C4-2B (cell line): Measurements from ENCODE around the gene AUTS2.

Source experiments
- H3K27ac ChIP-seq: fragments of 450-650 bp; 2 replicates; pipeline ENCODE4 v1.5.1; 2017
- CTCF ChIP-seq: fragments of 450-650 bp; conservative IDR thresholded peaks from 2 replicates; pipeline ENCODE4 v1.5.1; 2017; ENCODE audit warnings: mild to moderate bottlenecking
- ZFX ChIP-seq: fragments of 450-650 bp; IDR thresholded peaks from 2 replicates; pipeline ENCODE4 v1.6.1; 2017

The AUTS2 gene

GRCh38 chr7:69575651-69576050 lies 22.6 kb upstream of the AUTS2 start:
- TF ChIP-seq ZFX (no peak), CTCF (no peak)
- H3K27ac ChIP-seq = no peak overlapping the region

DNA sequence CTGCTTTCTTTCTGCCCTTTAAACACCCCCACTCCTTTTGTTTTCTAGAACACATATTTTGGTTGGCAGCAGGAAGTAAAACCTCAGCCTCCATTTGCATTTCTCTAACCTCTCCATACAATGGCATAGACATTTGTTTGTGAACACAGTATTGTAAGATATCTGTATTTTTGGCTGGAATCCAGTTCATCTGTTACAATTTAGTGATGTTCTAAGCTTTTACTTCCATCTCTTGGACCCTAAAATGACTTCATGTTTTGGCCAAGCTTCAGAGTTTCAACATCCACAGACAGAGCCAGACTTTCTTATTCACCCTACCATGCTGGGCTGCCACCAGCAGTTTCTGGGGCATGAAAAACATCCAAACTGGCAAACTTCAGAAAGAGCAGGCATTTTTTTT lies 21.1 kb upstream of the AUTS2 start:
- H3K27ac ChIP-seq = no peak overlapping the region

GRCh38 chr7:69585169-69585568 lies 13.1 kb upstream of the AUTS2 start:
- H3K27ac ChIP-seq = no peak overlapping the region
- TF ChIP-seq CTCF (no peak), ZFX (no peak)

More for the DNA sequence above, 21.1 kb upstream of the AUTS2 start:
- TF ChIP-seq ZFX = no peak
- TF ChIP-seq CTCF = no peak

DNA sequence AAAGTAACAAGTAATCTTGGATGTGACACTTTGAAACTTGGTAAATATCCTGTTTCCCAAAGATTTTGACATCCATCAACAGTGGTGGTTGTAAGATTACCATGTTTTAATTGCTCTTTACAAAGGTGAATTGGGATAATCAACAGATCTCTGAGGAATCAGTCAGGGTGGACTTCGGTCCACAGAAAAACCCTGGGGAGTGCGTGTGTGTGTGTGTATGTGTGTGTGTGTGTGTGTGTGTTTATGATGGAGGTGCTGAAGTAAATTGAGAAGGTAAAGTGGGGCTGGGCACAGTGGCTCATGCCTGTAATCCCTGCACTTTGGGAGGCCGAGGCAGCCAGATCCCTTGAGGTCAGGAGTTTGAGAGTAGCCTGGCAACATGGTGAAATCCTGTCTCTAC lies 12.0 kb upstream of the AUTS2 start:
- H3K27ac ChIP-seq = no peak overlapping the region
- no peak for TF ChIP-seq CTCF
- no peak for TF ChIP-seq ZFX

DNA sequence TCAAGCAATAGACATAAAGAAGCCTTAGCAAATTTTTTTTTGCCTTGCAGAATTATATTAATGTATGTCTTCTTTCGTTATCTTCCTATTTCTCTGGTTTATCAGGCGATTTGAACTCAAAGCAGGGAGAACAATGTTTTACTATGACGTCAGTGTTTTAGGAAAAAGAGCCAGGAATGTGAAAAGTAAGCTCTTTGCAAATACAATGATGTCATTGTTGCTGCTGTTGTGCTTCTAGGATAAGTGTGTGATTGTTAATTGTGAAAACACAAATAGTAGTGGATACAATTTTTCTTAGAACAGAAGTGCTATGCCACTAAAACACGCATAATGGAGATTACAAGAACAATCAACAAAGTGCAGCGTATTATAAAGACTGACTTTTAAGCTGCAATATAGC lies 9.5 kb upstream of the AUTS2 start:
- TF ChIP-seq ZFX (no peak), CTCF (no peak)

GRCh38 chr7:69591805-69592204 lies 6.5 kb upstream of the AUTS2 start:
- TF ChIP-seq ZFX = no peak
- TF ChIP-seq CTCF = no peak
- H3K27ac ChIP-seq = no peak overlapping the region

More for the DNA sequence above, 9.5 kb upstream of the AUTS2 start:
- H3K27ac ChIP-seq = no peak overlapping the region

DNA sequence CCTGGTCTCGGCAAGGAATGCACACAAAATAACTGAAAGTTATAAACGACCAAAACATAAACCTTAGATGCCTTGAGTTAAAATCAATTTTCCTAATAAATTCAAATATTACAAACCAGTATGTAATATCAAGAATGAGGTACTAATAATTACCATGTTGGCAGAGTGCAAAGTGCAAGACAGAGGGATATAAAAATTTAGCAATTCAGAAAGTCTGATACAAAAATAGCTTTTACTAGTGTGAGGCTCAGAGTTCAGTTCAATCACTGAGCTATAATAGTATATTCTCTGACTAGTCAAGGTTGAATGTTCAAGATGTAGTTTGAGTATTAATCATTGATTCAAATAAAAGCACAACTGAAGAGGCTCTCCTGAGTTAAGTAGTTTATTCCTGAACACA lies 4.8 kb upstream of the AUTS2 start:
- no peak for TF ChIP-seq ZFX
- H3K27ac ChIP-seq = no peak overlapping the region

DNA sequence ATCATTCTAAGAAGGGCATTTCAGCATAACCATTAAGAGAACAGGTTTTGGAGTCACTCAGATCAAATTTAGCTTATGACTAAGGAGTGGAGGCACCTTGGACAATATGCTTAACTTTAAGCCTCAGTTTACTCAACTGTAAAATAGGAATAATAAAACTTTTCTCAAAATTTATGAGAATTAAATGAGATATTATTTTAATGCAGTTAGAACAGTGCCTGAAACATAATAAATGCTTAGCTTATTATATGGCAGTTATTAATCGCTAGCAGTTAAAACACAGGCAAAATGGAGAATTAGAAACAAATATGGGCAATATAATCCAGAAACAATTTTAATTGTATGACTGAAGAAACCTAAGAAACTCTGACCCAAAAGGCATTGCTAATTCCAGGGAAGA lies 2.9 kb upstream of the AUTS2 start:
- no peak for TF ChIP-seq CTCF
- TF ChIP-seq ZFX = no peak
- H3K27ac ChIP-seq = no peak overlapping the region
